HG03097 (cell line): ENCODE results near the gene DNAJC6.
"Not testable (repeated sequence)": the region's sequence is repeated elsewhere in the genome, so short reads cannot be mapped to it uniquely, and the experiment has no call there.

Experiments
- ATAC-seq: cut with Tn5 transposase; IDR thresholded peaks from one replicate; pipeline ENCODE4 v1.9.1; 2021; ENCODE audit not compliant: unreplicated experiment, low FRiP score

DNAJC6 gene

GRCh38 chr1:65291818-65292217 lies 17.5 kb upstream of the DNAJC6 start:
- not testable (repeated sequence) for ATAC-seq

DNA sequence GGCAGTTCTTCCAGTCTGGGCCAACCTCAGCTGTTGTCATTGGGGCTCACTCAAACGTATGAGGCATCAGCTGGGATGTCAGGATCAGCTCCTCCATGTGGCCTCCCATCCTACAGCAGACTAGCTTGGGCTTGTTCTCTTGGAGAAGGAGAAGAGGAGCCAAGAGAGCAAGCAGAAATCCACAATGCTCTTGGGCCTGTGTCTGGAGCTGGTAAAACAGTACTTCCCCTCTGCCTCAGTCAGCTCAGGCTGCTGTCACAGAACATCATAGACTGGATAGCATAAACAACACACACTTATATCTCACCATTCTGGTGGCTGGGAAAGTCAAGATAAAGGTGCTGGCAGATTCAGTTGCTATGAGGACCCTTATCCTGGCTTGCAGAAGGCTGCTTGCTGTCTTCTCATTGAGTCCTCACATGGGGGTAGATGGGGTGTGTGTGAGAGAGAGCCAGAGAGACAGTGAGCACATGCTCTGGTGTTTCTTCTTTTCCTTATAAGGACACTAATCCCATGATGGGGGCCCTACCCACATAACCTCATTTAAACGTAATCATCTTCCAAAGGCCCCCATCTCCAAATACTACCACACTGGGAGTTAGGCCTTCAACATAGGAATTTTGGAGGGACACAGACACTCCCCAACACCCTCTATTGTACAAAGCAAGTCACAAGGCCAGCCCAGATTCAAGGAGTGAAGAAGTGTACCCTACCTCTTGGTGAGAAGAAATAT lies 16.3 kb upstream of the DNAJC6 start:
- no peak for ATAC-seq

- no peak for ATAC-seq
These were observed 11.6 kb upstream of the DNAJC6 start for GRCh38 chr1:65297706-65298105.

DNA sequence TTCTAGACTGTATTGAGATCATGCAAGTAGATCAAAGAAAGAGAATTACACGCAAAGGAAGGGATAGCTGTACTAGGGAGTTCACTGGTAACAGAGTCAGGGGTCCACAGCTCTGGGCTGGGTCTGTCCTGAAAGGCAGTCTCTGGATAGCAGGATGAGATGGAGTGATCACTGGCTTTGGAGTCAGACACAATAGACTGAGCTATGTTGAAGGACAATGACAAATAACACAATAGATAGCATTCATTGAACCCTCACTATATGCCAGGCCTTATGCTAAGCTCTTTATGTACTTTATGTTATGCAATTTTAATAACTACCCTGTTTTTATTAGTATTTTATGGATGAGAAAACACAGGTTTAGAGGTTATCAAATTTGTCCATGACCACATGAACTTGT lies 10.0 kb upstream of the DNAJC6 start:
- no peak for ATAC-seq

DNA sequence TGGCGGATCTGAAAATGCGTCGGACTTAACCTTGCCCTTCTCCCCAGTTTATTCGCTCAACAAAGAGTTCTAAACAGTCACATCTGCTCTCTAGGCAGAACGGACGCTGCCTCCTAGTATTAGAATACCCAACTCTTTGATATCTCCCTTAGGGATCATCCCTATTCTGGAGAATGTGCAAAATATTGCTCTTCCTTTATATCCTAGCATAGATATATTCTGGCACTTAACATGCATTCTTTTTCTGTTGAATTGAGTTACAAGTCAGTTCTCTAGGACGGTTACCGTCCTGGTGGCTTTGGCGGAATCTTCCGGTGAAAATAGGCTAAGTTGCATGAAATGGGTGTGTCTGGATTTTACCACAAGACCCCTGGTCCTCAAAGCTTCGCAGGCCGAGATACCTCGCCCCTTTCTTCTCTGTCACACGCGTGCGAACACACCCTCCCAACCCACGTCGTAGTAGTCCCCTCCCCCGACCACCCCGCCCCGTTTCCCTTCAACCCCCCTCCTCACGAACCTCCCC lies 501 bp upstream of the DNAJC6 start:
- ATAC-seq, result no peak

DNA sequence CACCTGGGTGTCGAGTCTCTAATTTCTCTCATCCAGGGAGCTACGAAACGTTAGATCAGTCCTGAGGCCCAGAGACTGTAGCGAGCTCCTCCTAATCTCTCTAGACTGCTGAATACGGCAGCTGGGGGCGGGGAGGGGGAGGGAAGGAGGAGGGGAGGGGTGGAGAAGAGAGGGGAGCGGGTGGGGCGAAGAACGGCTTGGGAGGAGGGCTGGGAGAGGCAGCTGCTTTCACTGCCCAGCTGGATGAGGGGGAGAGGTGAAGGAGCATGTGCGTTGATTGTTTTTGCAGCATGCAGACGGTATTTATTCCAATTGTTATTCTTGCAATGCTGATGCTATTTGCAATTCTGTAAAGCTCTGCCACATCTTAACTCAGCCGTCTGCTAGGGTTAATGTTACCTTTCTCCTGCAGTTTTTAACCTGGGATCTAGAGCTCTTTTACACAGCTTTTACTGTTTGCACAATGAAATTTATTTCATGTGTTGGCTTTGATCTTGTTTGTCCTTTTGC lies 790 bp downstream of the DNAJC6 start:
- ATAC-seq, result no peak

- no peak for ATAC-seq
These were observed 2.4 kb downstream of the DNAJC6 start for GRCh38 chr1:65311760-65312159.

DNA sequence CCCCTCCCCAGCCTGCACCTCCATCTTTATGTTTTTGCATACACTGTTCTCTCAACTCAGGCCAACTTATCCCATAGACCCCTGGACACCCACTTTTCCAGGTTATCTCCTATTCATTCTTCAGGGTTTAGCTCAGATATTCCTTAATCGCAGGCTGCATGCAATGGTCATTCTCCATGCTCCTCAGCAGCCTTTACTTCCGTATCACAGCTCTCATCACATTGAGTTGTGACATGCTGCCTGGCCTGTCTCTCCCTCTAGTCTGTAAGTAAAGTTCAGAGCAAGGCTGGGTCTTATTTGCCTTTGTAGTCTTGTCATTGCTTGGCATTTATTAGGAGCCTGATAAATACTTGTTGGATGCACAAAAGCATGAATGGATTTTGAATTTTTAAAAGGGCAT lies 6.9 kb downstream of the DNAJC6 start:
- ATAC-seq, result no peak

GRCh38 chr1:65317866-65318653 lies 8.7 kb downstream of the DNAJC6 start:
- no peak for ATAC-seq

- no peak for ATAC-seq
These were observed 9.8 kb downstream of the DNAJC6 start for GRCh38 chr1:65319141-65319540.

DNA sequence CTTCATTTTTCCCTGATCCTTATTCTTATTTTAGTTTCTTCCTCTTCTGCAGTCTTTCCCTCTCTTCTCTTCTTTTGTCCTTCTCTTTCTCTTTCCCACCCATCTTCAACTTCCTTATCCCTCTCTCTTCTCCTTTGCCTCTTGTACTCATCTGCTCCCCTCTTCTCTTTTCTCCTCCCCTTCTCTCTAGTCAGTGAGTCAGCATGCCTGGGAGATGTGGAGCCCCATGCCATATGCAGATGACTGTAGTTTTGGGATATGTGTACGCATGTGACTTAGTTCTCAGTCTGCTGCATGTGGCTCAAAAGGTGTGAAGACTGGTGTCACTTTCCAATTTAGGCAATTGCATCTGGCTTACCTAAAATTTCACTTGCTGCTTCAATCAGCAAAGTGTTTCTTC lies 10.4 kb downstream of the DNAJC6 start:
- no peak for ATAC-seq

DNA sequence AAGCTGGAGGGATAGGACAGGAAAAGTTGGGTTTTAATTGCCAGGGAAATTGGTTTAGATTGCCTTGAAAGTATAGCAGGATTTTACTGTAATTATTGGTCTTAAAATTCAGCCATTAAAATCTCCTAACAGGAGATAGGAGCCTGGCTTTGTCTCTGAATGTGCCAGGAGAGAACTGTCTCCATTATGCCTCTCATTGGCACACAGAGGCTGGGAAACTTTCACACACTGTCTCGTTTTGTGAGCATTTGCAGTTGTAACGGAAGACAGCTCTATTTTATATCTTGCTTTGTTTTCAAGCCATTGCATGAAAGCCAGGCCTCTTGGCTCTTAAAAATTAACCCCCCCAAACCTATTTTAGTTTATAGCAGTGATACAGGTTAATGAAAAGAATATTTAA lies 12.5 kb downstream of the DNAJC6 start:
- ATAC-seq, result no peak

- no peak for ATAC-seq
These were observed 13.9 kb downstream of the DNAJC6 start for GRCh38 chr1:65323246-65323645.

DNA sequence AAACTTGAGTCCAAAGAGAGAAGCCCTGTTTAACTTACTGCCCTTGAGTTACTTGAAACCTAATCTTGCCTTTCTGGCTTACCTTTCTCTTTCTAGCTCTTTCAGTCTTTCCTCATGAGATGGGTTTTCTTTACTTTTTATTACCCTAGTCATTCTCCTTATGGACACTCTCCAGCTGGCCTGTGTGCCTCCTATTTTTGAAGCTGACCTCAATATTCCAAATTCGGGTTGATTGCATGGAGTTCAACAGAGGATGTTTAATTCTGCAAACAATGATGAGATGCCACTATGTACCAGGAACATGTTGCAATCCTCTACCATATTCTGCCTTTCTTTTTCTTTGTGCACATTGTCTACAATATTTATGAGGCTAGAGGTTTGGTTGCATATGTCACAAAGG lies 20.7 kb downstream of the DNAJC6 start:
- ATAC-seq, result no peak

DNA sequence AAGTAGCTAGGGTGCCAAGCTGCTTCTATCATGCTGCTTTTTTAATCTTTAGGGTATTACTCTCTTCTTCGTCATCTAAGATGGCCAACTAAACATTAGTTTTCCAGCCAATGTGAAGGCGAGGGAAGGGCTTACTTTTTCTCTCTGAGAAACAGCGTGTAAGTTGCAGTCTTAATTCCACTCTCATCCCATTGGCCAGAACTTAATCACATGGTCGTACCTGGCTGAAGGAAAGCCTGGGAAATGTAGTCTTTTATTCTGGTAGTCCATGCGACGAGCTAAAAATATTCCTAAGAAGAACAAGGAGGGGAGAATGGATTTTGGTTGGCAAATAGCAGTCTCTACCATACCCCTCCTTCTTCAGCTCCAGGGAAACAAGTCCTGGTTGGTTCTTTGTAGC lies 21.5 kb downstream of the DNAJC6 start:
- no peak for ATAC-seq

- no peak for ATAC-seq
These were observed 23.5 kb downstream of the DNAJC6 start for GRCh38 chr1:65332821-65333220.

- no peak for ATAC-seq
These were observed 24.7 kb downstream of the DNAJC6 start for GRCh38 chr1:65334081-65334480.

GRCh38 chr1:65339866-65340468 lies 30.6 kb downstream of the DNAJC6 start:
- no peak for ATAC-seq

DNA sequence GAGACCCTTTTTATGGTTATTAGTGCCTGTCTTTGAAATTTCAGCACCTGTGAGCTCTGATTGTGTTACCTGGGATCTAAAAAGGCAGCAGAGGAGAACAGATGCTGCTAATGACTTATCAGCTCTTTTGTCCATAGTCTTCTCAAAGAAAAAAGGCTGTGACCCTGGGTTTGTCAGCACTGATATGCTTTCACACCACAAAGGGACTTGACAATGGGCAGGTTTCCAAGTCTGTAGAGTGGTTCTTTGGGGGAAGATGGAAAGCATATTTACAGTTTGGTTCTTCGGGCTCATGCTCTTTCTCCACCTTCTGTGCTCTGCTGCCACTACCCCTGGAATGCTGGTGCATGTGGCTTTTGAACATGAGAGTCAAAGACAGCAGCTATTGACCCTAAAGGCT lies 32.0 kb downstream of the DNAJC6 start:
- no peak for ATAC-seq

- no peak for ATAC-seq
These were observed 33.9 kb downstream of the DNAJC6 start for GRCh38 chr1:65343286-65343685.

DNA sequence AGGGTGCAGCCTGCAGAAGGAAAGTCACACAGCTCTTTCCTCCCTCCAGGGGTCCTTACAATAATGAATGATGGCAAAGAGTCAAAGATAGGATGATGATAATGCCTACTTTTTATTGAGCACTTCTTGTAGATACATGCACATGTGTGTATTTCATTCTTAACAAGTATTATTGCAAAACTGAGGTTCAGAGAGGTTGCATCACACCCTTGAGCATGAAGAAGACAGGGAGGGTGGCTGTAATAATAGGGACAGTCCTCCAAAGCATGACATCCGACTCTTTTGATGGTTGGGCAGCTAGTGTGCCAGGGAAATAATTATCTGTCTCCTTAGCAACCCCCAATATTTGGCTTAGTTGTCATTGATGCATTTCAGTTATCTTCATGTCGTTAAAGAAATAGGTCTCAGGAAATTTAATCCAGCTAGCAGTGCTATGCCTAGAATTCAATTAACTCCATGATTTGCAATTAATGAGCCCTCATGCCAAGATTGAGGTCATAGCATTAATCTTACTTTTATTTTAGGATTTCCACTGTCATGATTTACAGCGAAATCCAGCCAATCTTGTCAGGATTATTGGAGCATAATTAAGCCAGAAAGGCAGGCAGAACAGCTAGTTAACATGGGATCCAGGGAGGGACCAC lies 35.0 kb downstream of the DNAJC6 start:
- no peak for ATAC-seq
